Hepatocyte (in vitro differentiated cells): ENCODE measurements around the gene DDX54. TPM values are rescaled to one million over a fixed set of nuclear protein-coding genes. Genes with fewer than 3 reads are reported as not detected.
A peak's percentile ranks its signal among the peaks of the same experiment; 100 is the strongest.

ENCODE experiments used
- DNase-seq: peaks from one replicate; pipeline ENCODE4 v3.0.0-alpha.2; 2016; ENCODE audit warnings: low spot score
- H2AFZ ChIP-seq: fragments of 200-600 bp; sonication (generic); 2 replicates; pipeline ENCODE4 v1.6.0; 2016; ENCODE audit warnings: antibody characterized with exemption, mild to moderate bottlenecking
- H3K27ac ChIP-seq: fragments of 200-600 bp; sonication (generic); 2 replicates; pipeline ENCODE4 v1.5.1; 2016; ENCODE audit warnings: mild to moderate bottlenecking
- H3K27me3 ChIP-seq: fragments of 200-600 bp; sonication (generic); 2 replicates; pipeline ENCODE4 v1.6.1; 2016
- H3K36me3 ChIP-seq: fragments of 200-600 bp; sonication (generic); replicated peaks from 2 replicates; pipeline ENCODE4 v1.5.1; 2016; ENCODE audit warnings: low read depth; ENCODE audit not compliant: insufficient read depth
- H3K4me1 ChIP-seq: fragments of 200-600 bp; sonication (generic); 2 replicates; pipeline ENCODE4 v1.5.1; 2016; ENCODE audit warnings: mild to moderate bottlenecking, moderate library complexity; ENCODE audit not compliant: insufficient read depth
- H3K4me2 ChIP-seq: fragments of 200-600 bp; sonication (generic); 2 replicates; pipeline ENCODE4 v1.6.0; 2016
- H3K4me3 ChIP-seq: fragments of 200-600 bp; sonication (generic); 2 replicates; pipeline ENCODE4 v1.5.1; 2016; ENCODE audit warnings: mild to moderate bottlenecking
- H3K79me2 ChIP-seq: fragments of 200-600 bp; sonication (generic); 2 replicates; pipeline ENCODE4 v1.6.0; 2017; ENCODE audit warnings: mild to moderate bottlenecking
- H3K9me2 ChIP-seq: fragments of 200-600 bp; sonication (generic); replicated peaks from 2 replicates; pipeline ENCODE4 v1.6.0; 2017; ENCODE audit warnings: mild to moderate bottlenecking; ENCODE audit not compliant: insufficient read depth
- H3K9me3 ChIP-seq: fragments of 200-600 bp; sonication (generic); 2 replicates; pipeline ENCODE4 v1.5.1; 2016; ENCODE audit warnings: low read depth, mild to moderate bottlenecking
- H4K20me1 ChIP-seq: fragments of 200-600 bp; sonication (generic); 2 replicates; pipeline ENCODE4 v1.6.0; 2016; ENCODE audit warnings: mild to moderate bottlenecking; ENCODE audit not compliant: insufficient read depth, poor library complexity, severe bottlenecking
- CTCF ChIP-seq: fragments of 200-600 bp; sonication (generic); IDR thresholded peaks from 2 replicates; pipeline ENCODE4 v1.5.1; 2016; ENCODE audit warnings: antibody characterized with exemption, mild to moderate bottlenecking; ENCODE audit not compliant: poor library complexity
- EZH2 ChIP-seq: fragments of 200-600 bp; sonication (generic); IDR thresholded peaks from 2 replicates; pipeline ENCODE4 v1.6.1; 2016; ENCODE audit warnings: antibody characterized with exemption, mild to moderate bottlenecking, borderline replicate concordance
- EZH2phosphoT487 ChIP-seq: fragments of 200-600 bp; sonication (generic); IDR thresholded peaks from one replicate; pipeline ENCODE4 v1.6.1; 2018; ENCODE audit warnings: antibody characterized with exemption, mild to moderate bottlenecking, low read depth, moderate library complexity; ENCODE audit not compliant: unreplicated experiment, severe bottlenecking
- WGBS: methylation state at CpG from one replicate; pipeline ENCODE4 v1.1.6; 2016; ENCODE audit warnings: low lambda C conversion rate; ENCODE audit errors: missing lambda C conversion rate; 5-methylcytosine and 5-hydroxymethylcytosine counted together
- polyA plus RNA-seq: library from polyadenylated mRNA; unstranded; fragments of >200 nt; fragmentation: Nextera tagmentation; extraction: Ambion mirVana; gene quantifications from 2 replicates; pipeline ENCODE4 v1.2.1, GENCODE V29; 2016
- total RNA-seq: library from RNA; depleted of rRNA; stranded (reverse); fragments of >200 nt; gene quantifications from 2 replicates; pipeline ENCODE4 v1.2.3, GENCODE V29; 2014

Gene DDX54
- total and polyA plus RNA-seq, 2 experiments from 2014 or later, result 37.8 to 52.6 TPM

DNA sequence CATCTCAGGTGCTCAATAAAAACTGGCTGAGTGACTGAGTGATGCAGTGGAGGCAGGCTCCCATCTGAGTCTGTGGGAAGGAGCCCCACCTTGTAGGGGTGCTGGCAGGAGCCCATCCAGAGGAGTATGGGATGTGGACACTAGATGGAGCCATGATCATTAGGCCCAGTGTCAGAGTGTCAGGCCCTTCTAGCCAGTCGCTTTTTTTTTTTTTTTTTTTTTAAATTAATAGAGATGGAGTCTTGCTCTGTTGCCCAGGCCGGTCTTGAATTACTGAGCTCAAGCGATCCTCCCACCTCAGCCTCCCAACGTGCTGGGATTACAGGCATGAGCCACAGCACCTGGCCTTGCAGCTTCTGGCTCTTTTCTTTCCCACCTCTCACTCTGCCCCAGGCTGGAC, 11.7 kb upstream of the DDX54 start:
- Histone ChIP-seq H3K27ac (no peak overlapping the region), H3K4me1 (no peaks in the 10 kb centered on the region), H2AFZ (no peak overlapping the region), H3K79me2 (no peaks in the 10 kb centered on the region), H3K27me3 (no peaks in the 10 kb centered on the region), H3K9me2 (no peaks in the 10 kb centered on the region), H3K9me3 (no peaks in the 10 kb centered on the region), H3K36me3 (no peaks in the 10 kb centered on the region), H3K4me3 (no peak overlapping the region), H4K20me1 (no peaks in the 10 kb centered on the region), H3K4me2 (no peak overlapping the region)
- DNase-seq, result peak; percentile 84
- TF ChIP-seq EZH2phosphoT487 (no peak), CTCF (peak; percentile 64)
- 20% methylated on average over 4 of the region's 4 CpGs for WGBS

DNA sequence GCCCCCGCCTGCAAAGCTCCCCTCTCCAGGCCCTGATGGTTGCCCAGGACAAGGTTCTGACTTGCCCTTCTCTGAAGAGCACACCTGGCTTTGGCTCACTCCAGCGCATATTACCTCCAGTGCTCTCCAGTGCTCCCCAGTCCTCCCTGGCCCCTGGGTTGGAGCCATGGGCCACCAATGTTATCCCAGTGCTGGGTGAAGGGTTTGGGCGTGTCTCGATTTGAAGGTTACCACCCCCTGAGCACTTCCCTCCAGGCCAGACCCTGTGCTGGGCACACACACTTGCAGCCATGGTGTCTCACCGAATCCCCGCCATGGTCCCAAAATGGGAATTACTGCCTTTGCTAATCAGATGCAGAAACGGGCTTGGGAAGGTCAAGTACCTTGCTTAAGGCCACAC, 11.3 kb upstream of the DDX54 start:
- Histone ChIP-seq H3K79me2 (no peaks in the 10 kb centered on the region), H3K9me3 (no peaks in the 10 kb centered on the region), H3K9me2 (no peaks in the 10 kb centered on the region), H3K27me3 (no peaks in the 10 kb centered on the region), H2AFZ (no peak overlapping the region), H3K4me3 (no peak overlapping the region), H3K27ac (no peak overlapping the region), H4K20me1 (no peaks in the 10 kb centered on the region), H3K36me3 (no peaks in the 10 kb centered on the region), H3K4me1 (no peaks in the 10 kb centered on the region), H3K4me2 (no peak overlapping the region)
- no peak for TF ChIP-seq EZH2phosphoT487
- no peak for TF ChIP-seq EZH2
- no peak for TF ChIP-seq CTCF
- 88% methylated on average over 7 of the region's 7 CpGs for WGBS
- no peak for DNase-seq

- no peaks in the 10 kb centered on the region for H3K9me2 ChIP-seq
- H4K20me1 ChIP-seq, result no peaks in the 10 kb centered on the region
- H3K4me1 ChIP-seq, result no peaks in the 10 kb centered on the region
- no peak overlapping the region for H3K4me3 ChIP-seq
- no peak overlapping the region for H3K27ac ChIP-seq
- H3K79me2 ChIP-seq, result no peaks in the 10 kb centered on the region
- H3K9me3 ChIP-seq, result no peaks in the 10 kb centered on the region
- 94% methylated on average over 10 of the region's 13 CpGs for WGBS
- no peak overlapping the region for H3K4me2 ChIP-seq
- DNase-seq, result no peak
- H2AFZ ChIP-seq, result no peak overlapping the region
- TF ChIP-seq CTCF (no peak), EZH2phosphoT487 (no peak), EZH2 (no peak)
- H3K36me3 ChIP-seq, result no peaks in the 10 kb centered on the region
- no peaks in the 10 kb centered on the region for H3K27me3 ChIP-seq
Observed at GRCh38 chr12:113195598-113195997, 10.3 kb upstream of the DDX54 start.

DNA sequence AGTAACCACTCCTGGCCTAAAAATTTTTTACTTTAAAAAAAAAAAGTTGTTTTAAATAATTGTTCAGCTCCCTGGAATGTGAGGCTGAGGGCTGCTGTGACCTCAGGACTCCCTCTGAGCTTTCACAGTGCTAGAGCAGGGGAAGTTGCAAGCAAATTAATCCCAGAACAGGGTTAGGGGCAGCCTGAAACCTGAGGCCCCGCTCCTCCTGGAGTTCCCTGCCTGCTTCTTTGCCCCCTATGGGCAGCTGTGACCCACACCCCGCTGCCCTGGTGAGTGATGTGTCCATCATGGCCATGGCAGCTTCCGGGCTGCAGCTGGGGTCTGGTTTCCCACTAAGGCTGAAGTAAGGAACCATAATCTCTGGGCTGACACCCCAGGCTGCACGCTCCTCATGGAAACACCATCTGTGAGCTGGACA, 9.7 kb upstream of the DDX54 start:
- TF ChIP-seq CTCF, result no peak
- no peak for TF ChIP-seq EZH2
- TF ChIP-seq EZH2phosphoT487, result no peak
- no peaks in the 10 kb centered on the region for H3K36me3 ChIP-seq
- H2AFZ ChIP-seq, result no peak overlapping the region
- no peaks in the 10 kb centered on the region for H4K20me1 ChIP-seq
- H3K4me3 ChIP-seq, result no peak overlapping the region
- H3K9me3 ChIP-seq, result no peaks in the 10 kb centered on the region
- no peak for DNase-seq
- no peaks in the 10 kb centered on the region for H3K4me1 ChIP-seq
- no peaks in the 10 kb centered on the region for H3K27me3 ChIP-seq
- H3K79me2 ChIP-seq, result no peaks in the 10 kb centered on the region
- no peak overlapping the region for H3K4me2 ChIP-seq
- WGBS, result 78% methylated on average over 4 of the region's 4 CpGs
- no peak overlapping the region for H3K27ac ChIP-seq
- H3K9me2 ChIP-seq, result no peaks in the 10 kb centered on the region
